DOHH2 (cell line): ENCODE measurements around the gene LNX1.

Source experiments
- EZH2phosphoT487 ChIP-seq: fragments of 200-600 bp; sonication (generic); IDR thresholded peaks from 2 replicates; pipeline ENCODE4 v1.6.1; 2017; ENCODE audit warnings: borderline replicate concordance, mild to moderate bottlenecking, antibody characterized with exemption, low read length, moderate library complexity, mixed read lengths
- TF ChIP-seq, protein P1 (sequence below): fragments of 200-600 bp; sonication (generic); IDR thresholded peaks from one replicate; pipeline ENCODE4 v1.5.1; 2014; ENCODE audit warnings: antibody characterized with exemption, mild to moderate bottlenecking, low read depth, low read length; ENCODE audit not compliant: poor library complexity, severe bottlenecking

DNA sequence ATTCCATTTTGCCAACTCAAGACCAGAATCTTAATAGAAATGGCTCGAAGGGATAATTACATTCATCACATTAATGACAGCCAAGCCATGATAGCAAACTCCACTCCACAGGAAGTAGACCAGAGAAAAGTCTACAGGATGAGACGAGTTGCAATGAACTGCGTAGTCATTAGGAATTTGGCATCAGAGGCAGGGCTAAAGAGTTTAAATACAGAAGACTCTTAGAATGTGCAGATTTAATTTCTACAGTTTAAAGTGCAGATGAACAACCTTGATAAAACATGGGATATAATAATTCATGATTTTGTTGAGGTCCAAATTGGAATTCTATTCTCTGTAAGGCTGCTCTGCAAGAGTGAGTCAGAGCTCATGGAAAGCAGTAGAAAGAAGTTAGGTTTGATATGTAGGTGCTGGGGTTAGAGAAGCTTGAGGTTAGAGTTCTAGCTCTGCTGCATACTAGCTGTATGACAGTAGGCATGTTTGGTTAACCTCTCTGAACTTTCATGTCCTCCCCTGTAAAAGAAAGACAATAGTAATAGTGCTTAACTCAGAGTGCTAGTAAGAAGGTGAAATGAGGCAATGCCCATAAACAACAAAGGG, 32.2 kb downstream of the LNX1 start:
- TF ChIP-seq, protein P1, sequence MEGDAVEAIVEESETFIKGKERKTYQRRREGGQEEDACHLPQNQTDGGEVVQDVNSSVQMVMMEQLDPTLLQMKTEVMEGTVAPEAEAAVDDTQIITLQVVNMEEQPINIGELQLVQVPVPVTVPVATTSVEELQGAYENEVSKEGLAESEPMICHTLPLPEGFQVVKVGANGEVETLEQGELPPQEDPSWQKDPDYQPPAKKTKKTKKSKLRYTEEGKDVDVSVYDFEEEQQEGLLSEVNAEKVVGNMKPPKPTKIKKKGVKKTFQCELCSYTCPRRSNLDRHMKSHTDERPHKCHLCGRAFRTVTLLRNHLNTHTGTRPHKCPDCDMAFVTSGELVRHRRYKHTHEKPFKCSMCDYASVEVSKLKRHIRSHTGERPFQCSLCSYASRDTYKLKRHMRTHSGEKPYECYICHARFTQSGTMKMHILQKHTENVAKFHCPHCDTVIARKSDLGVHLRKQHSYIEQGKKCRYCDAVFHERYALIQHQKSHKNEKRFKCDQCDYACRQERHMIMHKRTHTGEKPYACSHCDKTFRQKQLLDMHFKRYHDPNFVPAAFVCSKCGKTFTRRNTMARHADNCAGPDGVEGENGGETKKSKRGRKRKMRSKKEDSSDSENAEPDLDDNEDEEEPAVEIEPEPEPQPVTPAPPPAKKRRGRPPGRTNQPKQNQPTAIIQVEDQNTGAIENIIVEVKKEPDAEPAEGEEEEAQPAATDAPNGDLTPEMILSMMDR: no peak
- no peak for TF ChIP-seq EZH2phosphoT487
